OCI-LY7 (cell line): ENCODE results near the gene TIGD4.

ENCODE experiments used
- EZH2phosphoT487 ChIP-seq: fragments of 200-600 bp; sonication (generic); IDR thresholded peaks from 2 replicates; pipeline ENCODE4 v1.6.1; 2018; ENCODE audit warnings: low read depth, borderline replicate concordance, mild to moderate bottlenecking, mixed run types, antibody characterized with exemption, low read length, moderate library complexity, mixed read lengths
- TF ChIP-seq, protein P1 (sequence below): fragments of 200-600 bp; sonication (generic); conservative IDR thresholded peaks from 2 replicates; pipeline ENCODE4 v1.5.1; 2014; ENCODE audit warnings: mild to moderate bottlenecking, antibody characterized with exemption, low read length, moderate library complexity, mixed read lengths

DNA sequence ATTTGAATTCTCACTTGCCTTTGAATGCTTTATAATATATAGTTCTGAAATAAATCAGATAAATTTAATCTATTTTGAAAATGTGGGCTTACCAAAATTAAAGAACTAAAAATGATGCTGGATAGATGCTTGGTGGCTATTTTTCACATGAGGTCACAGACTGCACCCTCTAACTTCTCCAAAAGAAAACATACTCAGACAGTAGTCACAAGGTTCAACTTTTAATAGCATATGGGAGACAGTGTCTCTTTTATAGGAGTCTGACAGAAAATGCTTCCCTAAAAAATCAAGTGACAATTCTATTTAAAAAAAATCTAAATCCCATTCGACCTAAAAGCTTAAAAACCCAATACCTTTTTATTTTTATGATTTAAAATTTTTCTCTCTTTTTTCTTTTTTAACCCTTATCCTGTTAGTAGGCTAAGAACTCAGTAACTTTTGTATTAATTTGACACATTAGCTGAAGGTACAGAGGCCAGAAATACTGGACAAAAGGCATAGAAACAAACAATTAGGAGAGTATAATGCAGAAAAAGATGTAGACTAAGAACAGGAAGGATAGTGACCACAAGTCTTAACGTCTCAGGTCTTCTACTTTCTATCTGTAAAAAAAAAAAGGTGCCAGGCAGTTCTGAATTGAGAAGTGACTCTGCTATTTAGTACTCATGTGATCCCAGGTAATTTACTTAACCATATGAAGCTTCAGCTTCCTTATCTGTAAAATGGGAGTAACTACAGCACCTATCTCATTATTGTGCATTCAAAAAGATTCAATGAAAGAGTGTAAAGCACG lies 7.6 kb downstream of the TIGD4 start:
- TF ChIP-seq, protein P1, sequence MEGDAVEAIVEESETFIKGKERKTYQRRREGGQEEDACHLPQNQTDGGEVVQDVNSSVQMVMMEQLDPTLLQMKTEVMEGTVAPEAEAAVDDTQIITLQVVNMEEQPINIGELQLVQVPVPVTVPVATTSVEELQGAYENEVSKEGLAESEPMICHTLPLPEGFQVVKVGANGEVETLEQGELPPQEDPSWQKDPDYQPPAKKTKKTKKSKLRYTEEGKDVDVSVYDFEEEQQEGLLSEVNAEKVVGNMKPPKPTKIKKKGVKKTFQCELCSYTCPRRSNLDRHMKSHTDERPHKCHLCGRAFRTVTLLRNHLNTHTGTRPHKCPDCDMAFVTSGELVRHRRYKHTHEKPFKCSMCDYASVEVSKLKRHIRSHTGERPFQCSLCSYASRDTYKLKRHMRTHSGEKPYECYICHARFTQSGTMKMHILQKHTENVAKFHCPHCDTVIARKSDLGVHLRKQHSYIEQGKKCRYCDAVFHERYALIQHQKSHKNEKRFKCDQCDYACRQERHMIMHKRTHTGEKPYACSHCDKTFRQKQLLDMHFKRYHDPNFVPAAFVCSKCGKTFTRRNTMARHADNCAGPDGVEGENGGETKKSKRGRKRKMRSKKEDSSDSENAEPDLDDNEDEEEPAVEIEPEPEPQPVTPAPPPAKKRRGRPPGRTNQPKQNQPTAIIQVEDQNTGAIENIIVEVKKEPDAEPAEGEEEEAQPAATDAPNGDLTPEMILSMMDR: no peak
- no peak for TF ChIP-seq EZH2phosphoT487
